AG08395 (cell line): ENCODE results near the gene CEP112.
"Not testable (repeated sequence)": the region's sequence is repeated elsewhere in the genome, so short reads cannot be mapped to it uniquely, and the experiment has no call there.

ENCODE experiments used
- DNase-seq: peaks from one replicate; pipeline ENCODE4 v3.0.0; 2012; ENCODE audit warnings: mixed read lengths, low spot score

The CEP112 gene

DNA sequence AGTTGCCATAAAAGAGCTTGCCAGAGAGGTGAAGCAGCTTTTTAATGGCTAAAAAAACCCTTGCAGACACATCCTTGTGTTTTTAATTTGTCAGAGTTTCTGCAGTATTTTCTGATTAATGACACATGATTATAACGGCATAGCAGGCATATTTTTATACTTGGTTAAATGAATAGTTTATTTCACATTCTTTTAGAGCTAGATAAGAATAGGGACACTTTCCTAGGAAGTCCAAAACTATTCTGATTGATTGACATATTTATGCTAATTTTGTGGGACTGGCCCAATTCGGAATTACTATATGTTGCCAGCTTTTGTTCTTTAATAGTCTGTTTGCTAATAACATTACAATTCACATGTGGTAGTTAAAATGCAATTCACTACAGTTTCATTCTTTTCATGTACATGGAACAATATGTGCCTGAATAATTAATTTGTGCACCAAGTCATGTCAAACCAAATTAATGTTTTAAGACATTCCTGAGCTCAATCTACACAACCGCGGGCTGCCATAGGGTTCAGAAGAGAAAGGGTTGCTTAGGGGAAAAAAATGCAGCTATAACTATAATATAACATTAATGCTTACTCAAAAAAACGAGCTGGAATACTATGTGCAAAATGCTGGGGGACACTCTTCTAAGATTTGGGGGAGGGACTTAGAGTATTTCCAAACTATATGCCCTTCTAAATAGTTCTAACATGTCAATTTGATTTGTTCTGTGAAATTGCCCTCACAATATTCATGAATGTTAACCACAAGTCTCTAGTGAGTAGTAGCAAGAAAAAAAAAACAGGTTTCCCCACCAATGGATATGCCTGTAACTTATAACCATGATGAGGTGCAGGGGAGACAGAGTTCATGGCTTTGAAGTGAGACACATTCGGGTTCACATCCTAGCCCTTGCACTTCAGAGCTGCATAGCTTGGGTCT, 305.4 kb downstream of the CEP112 start:
- peak; percentile 34 for DNase-seq

- peak; percentile 18 for DNase-seq
These were observed 306.2 kb downstream of the CEP112 start for GRCh38 chr17:65885541-65886312.

DNA sequence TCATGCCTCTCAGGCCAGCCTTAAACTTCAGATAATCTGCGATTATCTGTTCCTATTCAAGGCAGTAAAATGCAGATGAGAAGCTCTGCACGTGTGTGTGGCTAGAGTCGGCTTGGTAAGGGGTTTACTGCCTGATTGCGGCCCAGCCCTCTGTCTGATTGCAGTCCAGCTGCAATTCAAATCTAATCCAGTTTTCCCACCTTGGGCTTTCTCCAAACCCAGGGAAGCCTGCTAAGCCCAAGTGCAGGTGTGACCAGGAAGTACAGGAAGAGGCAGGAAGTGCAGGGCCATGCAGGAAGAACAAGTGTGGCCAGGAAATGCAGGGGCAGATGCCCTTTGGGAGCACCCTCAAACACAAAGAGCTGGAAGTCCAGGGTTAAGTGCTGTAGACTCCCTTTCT, 314.9 kb downstream of the CEP112 start:
- DNase-seq = no peak

GRCh38 chr17:65868881-65869280, 323.1 kb downstream of the CEP112 start:
- no peak for DNase-seq

GRCh38 chr17:65867014-65867413, 324.9 kb downstream of the CEP112 start:
- DNase-seq = no peak

DNA sequence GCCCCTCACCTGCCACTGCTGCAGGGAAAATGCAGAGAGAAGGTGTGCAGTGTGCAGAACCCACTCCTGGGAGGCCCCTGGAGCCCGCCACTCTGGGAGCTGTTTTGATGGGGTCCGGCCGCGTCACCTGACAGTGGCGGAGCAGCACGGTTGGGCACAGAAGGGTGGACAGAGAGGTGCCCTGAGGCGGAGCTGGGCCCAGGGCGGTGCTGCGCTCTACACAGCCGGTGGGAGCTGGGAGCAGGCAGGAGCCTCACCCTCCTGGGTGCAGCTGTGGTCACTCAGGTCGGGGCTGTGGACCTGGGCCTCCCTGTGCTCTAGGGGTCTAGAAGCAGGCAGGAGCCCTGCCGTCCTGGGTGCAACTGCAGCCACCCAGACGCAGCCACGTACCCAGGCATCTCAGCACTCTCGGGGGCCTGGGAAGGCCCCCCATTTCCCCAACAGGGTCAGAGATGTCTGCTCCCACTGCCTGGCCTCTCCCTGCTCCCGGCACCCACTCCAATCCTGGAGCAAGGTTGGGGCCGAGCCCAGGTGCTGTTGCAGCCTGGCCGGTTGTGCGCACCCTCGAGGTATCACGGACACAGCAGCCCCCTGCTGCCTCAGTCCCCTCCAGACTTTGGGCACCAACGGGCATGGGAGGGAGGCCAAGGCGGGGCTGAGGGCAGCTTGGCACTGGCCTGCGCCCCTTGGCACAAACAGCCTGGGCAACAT, 326.1 kb downstream of the CEP112 start:
- no peak for DNase-seq

GRCh38 chr17:65864394-65864793, 327.5 kb downstream of the CEP112 start:
- no peak for DNase-seq

DNA sequence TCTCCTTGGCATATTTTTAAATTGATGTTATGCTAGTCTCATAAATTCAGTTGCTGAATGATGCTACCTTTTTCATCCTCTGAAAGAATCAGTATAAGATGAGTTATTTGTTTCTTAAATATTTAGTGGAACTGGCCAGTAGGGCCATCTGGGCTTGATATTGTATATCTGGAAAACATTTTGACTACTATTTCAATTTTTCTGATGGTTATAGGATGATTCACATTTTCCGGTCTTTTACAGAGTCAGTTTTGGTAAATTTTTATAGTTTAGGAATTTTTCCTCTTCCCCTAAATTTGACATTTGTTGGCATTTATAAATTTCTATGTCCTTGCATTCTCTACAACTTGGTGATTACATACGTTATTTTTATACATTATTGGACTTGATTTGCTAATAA, 334.2 kb downstream of the CEP112 start:
- peak; percentile 17 for DNase-seq

- no peak for DNase-seq
These were observed 335.1 kb downstream of the CEP112 start for GRCh38 chr17:65856865-65857264.

DNA sequence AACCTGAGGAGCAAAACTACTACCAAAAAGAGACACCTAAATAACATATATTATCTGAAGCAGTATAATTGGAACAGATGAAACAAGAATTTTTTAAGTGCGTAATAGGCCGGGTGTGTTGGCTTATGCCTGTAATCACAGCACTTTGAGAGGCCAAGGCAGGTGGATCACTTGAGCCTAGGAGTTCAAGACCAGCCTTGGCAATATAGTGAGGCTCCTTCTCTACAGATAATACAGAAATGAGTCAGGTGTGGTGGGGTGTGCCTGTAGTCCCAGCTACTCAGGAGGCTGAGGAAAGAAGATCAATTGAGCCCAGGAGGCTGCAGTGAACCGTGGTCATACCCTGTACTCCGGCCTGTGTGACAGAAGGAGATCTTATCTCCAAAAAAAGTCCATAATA, 336.3 kb downstream of the CEP112 start:
- DNase-seq = no peak

DNA sequence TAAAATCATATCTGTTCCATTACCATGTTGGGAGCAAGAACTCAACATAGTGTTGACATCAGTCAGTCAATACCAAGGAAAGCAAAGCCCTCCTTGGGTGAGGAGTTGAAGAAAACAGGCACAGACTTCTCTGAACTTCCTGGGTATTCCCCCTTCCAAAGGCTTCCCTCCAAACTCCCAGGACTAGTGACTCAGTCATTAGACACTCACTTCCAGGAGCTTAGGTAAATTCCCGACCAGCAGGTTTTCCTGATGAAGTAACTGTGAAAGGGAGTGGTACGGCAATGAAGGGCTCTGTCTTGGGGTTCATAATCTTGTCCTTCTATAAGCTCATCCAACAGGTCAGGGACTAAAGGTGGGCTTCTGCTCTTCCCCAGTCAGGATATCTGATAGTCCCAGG, 336.7 kb downstream of the CEP112 start:
- DNase-seq = no peak

GRCh38 chr17:65853816-65854215, 338.1 kb downstream of the CEP112 start:
- DNase-seq = no peak

DNA sequence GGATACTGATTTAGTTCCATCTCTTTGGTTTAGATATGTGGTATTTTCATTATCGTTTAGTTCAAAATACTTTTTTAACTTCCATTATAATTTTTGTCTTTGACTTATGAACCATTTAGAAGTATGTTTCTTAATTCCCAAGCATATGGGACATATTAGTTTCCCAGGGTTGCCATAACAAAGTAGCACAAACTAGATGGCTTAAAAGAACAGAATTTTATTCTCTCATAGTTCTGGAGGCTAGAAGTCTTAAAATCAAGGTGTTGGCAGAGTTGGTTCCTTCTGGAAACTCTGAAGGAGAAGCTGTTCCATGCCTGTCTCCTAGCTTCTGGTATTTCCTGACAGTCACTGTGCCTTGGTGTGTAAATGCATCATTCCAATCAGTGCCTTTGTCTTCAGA, 339.0 kb downstream of the CEP112 start:
- no peak for DNase-seq

DNA sequence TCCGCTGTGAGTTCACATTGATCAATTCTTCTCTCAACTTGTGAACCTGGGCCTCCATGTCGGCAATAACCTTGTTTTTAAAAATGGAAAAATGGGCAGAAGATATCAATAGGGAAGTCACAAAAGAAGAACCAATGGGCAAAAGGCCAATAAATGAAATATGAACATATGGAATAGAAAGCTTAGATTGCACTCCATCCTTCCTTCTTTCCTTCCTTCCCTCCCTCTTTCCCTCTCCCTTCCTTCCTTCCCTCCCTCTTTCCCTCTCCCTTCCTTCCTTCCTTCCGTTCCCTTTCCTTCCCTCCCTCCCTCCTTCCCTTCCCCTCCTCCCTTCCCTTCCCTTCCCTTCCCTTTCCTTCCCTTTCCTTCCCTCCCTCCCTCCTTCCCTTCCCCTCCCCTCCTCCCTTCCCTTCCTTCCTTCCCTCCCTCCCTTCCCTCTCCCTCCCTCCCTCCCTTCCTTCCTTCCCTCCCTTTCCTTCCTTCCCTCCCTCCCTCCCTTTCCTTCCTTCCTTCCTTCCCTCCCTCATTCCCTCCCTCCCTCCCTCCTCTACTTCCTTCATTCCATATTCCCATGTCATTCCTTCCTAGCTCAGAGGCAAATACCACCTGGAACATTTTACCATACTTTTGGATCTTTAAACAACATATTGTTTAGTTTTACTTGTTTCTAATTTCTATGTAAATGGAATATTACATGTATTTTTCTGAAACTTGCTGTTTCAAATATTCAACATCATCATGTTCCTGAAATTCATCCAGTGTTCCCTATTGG, 339.8 kb downstream of the CEP112 start:
- DNase-seq = no peak

DNA sequence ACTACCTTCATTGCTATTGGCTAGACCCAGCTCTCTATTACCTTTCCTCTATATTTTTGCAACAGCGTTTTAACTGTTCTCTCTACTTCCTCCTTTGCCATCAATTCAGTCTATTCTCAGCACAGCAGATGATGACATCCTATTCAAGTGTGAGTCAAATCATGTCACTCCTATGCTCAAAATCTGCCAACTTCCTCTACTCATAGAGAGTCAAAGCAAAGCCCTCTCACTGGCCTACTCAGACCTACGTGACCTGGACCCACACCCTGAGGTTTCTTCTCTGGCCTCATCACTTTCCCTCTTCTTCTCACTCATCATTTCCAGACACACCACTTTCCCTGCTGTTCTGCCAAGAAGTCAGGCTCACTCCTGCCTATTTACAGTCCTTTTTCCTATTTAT, 341.4 kb downstream of the CEP112 start:
- DNase-seq = peak; percentile 78

DNA sequence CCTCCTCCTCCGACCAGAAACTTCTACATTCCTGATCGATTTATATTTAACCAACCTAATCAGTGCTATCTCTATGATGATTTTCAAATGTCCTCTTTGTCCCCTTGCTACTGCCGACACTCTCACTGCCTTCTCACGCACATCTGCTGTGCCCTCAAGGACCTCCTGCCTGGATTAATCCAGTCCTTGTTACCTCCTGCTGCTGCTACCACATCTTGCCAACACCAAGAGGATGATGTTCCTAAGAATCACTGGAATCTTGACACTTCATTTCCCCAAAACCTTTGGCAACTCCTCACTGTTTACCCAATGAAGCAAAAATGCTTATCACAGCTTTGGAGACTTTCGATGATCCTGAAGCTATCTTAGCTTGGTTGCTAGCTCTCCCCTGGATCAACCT, 343.2 kb downstream of the CEP112 start:
- peak; percentile 26 for DNase-seq

- DNase-seq = no peak
These were observed 350.8 kb downstream of the CEP112 start for GRCh38 chr17:65841089-65841488.

DNA sequence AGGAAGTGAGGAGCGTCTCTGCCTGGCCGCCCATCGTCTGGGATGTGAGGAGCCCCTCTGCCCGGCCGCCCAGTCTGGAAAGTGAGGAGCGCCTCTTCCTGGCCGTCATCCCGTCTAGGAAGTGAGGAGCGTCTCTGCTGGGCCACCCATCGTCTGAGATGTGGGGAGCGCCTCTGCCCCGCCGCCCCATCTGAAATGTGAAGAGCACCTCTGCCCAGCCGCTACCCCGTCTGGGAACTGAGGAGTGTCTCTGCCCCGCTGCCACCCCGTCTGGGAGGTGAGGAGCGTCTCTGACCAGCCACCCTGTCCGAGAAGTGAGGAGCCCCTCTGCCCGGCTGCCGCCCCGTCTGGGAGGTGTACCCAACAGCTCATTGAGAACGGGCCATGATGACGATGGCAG, 354.7 kb downstream of the CEP112 start:
- DNase-seq = not testable (repeated sequence)

DNA sequence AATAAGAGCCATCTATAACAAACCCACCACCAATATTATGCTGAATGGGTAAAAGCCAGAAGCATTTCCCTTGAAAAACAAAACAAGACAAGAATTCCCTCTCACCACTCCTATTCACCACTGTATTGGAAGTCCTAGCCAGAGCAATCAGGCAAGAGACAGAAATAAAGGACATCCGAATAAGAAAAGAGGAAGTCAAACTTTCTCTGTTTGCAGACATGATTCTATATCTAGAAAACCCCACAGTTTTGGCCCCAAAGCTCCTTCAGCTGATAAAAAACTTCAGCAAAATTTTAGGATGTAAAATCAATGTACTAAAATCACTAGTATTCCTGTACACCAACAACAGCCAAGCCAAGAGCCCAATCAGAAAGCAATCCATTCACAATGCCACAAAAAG, 358.7 kb downstream of the CEP112 start:
- DNase-seq = no peak

GRCh38 chr17:65830356-65830755, 361.6 kb downstream of the CEP112 start:
- no peak for DNase-seq

GRCh38 chr17:65826577-65826976, 365.4 kb downstream of the CEP112 start:
- DNase-seq = not testable (repeated sequence)

- no peak for DNase-seq
These were observed 367.0 kb downstream of the CEP112 start for GRCh38 chr17:65824901-65825300.
